A673 (cell line): ENCODE results near the gene THAP3. TPM values are rescaled to one million over a fixed set of nuclear protein-coding genes. Genes with fewer than 3 reads are reported as not detected.
A peak's percentile ranks its signal among the peaks of the same experiment; 100 is the strongest.

Experiments used
- BruUV-seq: library from RNA; stranded (reverse); fragments of 400-500 nt; replicated peaks from 2 replicates; lab custom pipeline; 2021; lab: Mats Ljungman, UMichigan
- CTCF ChIA-PET: fragments of 300-600 bp; sonication (Branson Sonifier 250); formaldehyde crosslinking; loops from one replicate; lab custom pipeline; 2022; ENCODE audit warnings: antibody characterized with exemption; lab: Charles Lee
- POLR2A ChIA-PET: fragments of 300-600 bp; sonication (Branson Sonifier 250); formaldehyde crosslinking; loops from one replicate; lab custom pipeline; 2022; ENCODE audit warnings: antibody characterized with exemption; ENCODE audit not compliant: low non-redundant PET; lab: Charles Lee
- DNase-seq: peaks from one replicate; pipeline ENCODE4 v3.0.0-alpha.2; 2015; ENCODE audit warnings: low spot score
- H3K27ac ChIP-seq: fragments of 200-600 bp; sonication (generic); 2 replicates; pipeline ENCODE4 v1.5.1; 2016; ENCODE audit warnings: mixed run types, low read depth, mild to moderate bottlenecking, mixed read lengths, antibody characterized with exemption, low read length; ENCODE audit not compliant: poor library complexity, severe bottlenecking
- H3K27me3 ChIP-seq: fragments of 200-600 bp; sonication (generic); replicated peaks from 2 replicates; pipeline ENCODE4 v1.6.1; 2017; ENCODE audit warnings: mixed run types, low read depth, mild to moderate bottlenecking, mixed read lengths, antibody characterized with exemption, low read length; ENCODE audit not compliant: insufficient read depth, poor library complexity
- H3K36me3 ChIP-seq: fragments of 200-600 bp; sonication (generic); 2 replicates; pipeline ENCODE4 v1.6.1; 2016; ENCODE audit warnings: mixed run types, mild to moderate bottlenecking, mixed read lengths, antibody characterized with exemption, low read length; ENCODE audit not compliant: insufficient read depth, poor library complexity, severe bottlenecking
- H3K4me1 ChIP-seq: fragments of 200-600 bp; sonication (generic); 2 replicates; pipeline ENCODE4 v1.6.1; 2017; ENCODE audit warnings: mixed run types, mild to moderate bottlenecking, mixed read lengths, antibody characterized with exemption, low read length; ENCODE audit not compliant: insufficient read depth, poor library complexity, severe bottlenecking
- H3K4me3 ChIP-seq: fragments of 200-600 bp; sonication (generic); 2 replicates; pipeline ENCODE4 v1.5.1; 2016; ENCODE audit warnings: low read depth, mixed run types, mild to moderate bottlenecking, mixed read lengths, low read length; ENCODE audit not compliant: poor library complexity, severe bottlenecking
- H3K9me3 ChIP-seq: fragments of 200-600 bp; sonication (generic); 2 replicates; pipeline ENCODE4 v1.6.1; 2016; ENCODE audit warnings: mixed run types, low read depth, mild to moderate bottlenecking, mixed read lengths, antibody characterized with exemption, low read length; ENCODE audit not compliant: poor library complexity, severe bottlenecking
- CTCF ChIP-seq: fragments of 300-800, 200-600 bp; sonication (generic); conservative IDR thresholded peaks from 2 replicates; pipeline ENCODE4 v1.5.1; 2017; ENCODE audit warnings: low read depth, mild to moderate bottlenecking, antibody characterized with exemption, low read length, moderate library complexity, mixed read lengths
- EZH2 ChIP-seq: fragments of 200-600 bp; sonication (generic); IDR thresholded peaks from 2 replicates; pipeline ENCODE4 v1.6.1; 2017; ENCODE audit warnings: borderline replicate concordance, low read depth, mild to moderate bottlenecking, mixed read lengths, antibody characterized with exemption, low read length; ENCODE audit not compliant: poor library complexity, severe bottlenecking
- intact Hi-C: fragments of 100-400 bp; cut with micrococcal nuclease; formaldehyde crosslinking; loops from one replicate; pipeline ENCODE4 v1.10.0; 2022; ENCODE audit not compliant: unreplicated experiment
- total RNA-seq: library from RNA; stranded (reverse); gene quantifications from 2 replicates; pipeline ENCODE4 v1.2.3, GENCODE V29; 2021

Gene THAP3
- total RNA-seq, 1 experiment from 2014 or later, result 23.6 TPM

DNA sequence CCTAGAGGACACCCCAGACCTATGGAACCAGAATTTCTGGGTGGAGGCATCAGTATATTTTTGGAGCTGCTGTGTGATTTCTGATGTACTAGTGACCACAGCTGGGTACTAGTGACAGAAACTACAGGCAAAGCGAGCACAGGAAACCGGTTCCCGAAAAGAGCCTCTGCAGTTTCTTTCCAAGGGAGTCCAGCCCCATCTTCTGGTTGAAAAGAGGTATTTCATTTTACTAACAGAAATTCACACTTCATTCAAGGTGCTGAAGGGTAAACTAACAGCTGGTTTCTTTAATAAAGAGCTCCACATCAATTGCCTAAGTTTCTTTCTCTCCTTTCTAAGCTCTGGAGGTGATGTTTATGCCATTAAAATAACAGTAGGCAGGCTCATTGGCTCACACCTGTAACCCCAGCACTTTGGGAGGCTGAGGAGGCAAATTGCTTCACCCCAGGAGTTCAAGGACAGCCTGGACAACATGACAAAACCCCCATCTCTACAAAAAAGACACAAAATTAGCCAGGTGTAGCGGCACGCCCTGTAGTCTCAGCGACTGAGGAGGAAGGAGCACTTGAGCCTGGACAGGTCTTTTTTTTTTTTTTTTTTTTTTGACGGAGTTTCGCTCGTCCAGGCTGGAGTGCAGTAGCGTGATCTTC, 22.0 kb downstream of the THAP3 start:
- DNase-seq, result peak; percentile 71
- H3K4me1 ChIP-seq, result no peaks in the 10 kb centered on the region
- ChIA-PET POLR2A (no interaction called here), CTCF (interaction anchor here (0.6 kb wide), 1 partner anchor 163 kb away, joined by 3 read pairs; no protein-coding TSS in a partner anchor)
- TF ChIP-seq CTCF (peak; percentile 66), EZH2 (no peak)
- H3K9me3 ChIP-seq, result no peaks in the 10 kb centered on the region
- peaks cover 31% of the 10 kb centered on the region for H3K36me3 ChIP-seq
- no TSS peak for BruUV-seq
- intact Hi-C loops, result loop anchor here (2.0 kb wide), 1 partner anchor 160 kb away; no protein-coding TSS in a partner anchor
- no peak overlapping the region for H3K4me3 ChIP-seq
- no peaks in the 10 kb centered on the region for H3K27me3 ChIP-seq
- H3K27ac ChIP-seq, result no peak overlapping the region

DNA sequence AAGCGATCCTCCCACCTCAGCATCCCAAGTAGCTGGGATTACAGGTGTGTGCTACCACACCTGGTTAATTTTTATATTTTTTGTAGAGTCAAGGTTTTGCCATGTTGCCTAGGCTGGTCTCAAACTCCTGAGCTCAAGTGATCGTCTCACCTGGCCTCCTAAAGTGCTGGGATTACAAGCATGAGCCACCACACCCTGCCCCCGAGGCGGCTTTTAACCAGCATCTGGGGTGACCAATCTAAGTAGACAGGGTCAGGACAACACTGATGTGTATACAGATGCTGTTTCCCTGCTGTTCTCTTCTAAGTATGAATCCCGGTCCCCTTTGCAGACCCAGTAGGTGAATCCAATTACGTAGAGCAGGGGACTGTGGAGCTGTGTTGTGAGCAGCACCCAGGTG, 23.9 kb downstream of the THAP3 start:
- no peak for DNase-seq
- ChIA-PET POLR2A (no interaction called here), CTCF (no interaction called here)
- H3K27ac ChIP-seq, result no peak overlapping the region
- no peaks in the 10 kb centered on the region for H3K9me3 ChIP-seq
- no TSS peak for BruUV-seq
- intact Hi-C loops, result no loop called here
- H3K36me3 ChIP-seq, result peaks cover 40% of the 10 kb centered on the region
- H3K4me3 ChIP-seq, result no peak overlapping the region
- H3K4me1 ChIP-seq, result peaks cover 7% of the 10 kb centered on the region
- no peak for TF ChIP-seq CTCF
- no peak for TF ChIP-seq EZH2
- H3K27me3 ChIP-seq, result no peaks in the 10 kb centered on the region

GRCh38 chr1:6651909-6652308, 27.2 kb downstream of the THAP3 start:
- TF ChIP-seq EZH2 (no peak), CTCF (no peak)
- H3K9me3 ChIP-seq, result no peaks in the 10 kb centered on the region
- POLR2A ChIA-PET, result interaction anchor here (0.5 kb wide), 1 partner anchor 36 kb away, joined by 6 read pairs; no protein-coding TSS in a partner anchor
- no peak overlapping the region for H3K4me3 ChIP-seq
- peaks cover 12% of the 10 kb centered on the region for H3K4me1 ChIP-seq
- H3K36me3 ChIP-seq, result peaks cover 24% of the 10 kb centered on the region
- intact Hi-C loops, result no loop called here
- BruUV-seq, result no TSS peak
- CTCF ChIA-PET, result no interaction called here
- DNase-seq, result no peak
- H3K27ac ChIP-seq, result no peak overlapping the region
- H3K27me3 ChIP-seq, result no peaks in the 10 kb centered on the region
